PC-3 (cell line): ENCODE results near the gene AGTRAP.

Source experiments
- CTCF ChIP-seq: fragments of 300-600 bp; sonication (generic); conservative IDR thresholded peaks from 2 replicates; pipeline ENCODE4 v1.5.1; 2017; ENCODE audit warnings: antibody characterized with exemption, low read depth, mild to moderate bottlenecking, low read length
- EZH2 ChIP-seq: fragments of 300-600 bp; sonication (generic); IDR thresholded peaks from one replicate; pipeline ENCODE4 v1.6.1; 2017; ENCODE audit warnings: antibody characterized with exemption, mild to moderate bottlenecking, low read length; ENCODE audit not compliant: unreplicated experiment
- EZH2phosphoT487 ChIP-seq: fragments of 300-600 bp; sonication (generic); IDR thresholded peaks from 2 replicates; pipeline ENCODE4 v1.6.1; 2018; ENCODE audit warnings: mild to moderate bottlenecking, antibody characterized with exemption, low read length, borderline replicate concordance

GRCh38 chr1:11748294-11749202, 12.6 kb downstream of the AGTRAP start:
- TF ChIP-seq CTCF: no peak
- no peak for TF ChIP-seq EZH2
- TF ChIP-seq EZH2phosphoT487: no peak
